ENCODE results near the gene INHBE. TPM values are rescaled to one million over a fixed set of nuclear protein-coding genes. Genes with fewer than 3 reads are reported as not detected.

INHBE gene
- total RNA-seq, 1 donor = 3.3 TPM

DNA sequence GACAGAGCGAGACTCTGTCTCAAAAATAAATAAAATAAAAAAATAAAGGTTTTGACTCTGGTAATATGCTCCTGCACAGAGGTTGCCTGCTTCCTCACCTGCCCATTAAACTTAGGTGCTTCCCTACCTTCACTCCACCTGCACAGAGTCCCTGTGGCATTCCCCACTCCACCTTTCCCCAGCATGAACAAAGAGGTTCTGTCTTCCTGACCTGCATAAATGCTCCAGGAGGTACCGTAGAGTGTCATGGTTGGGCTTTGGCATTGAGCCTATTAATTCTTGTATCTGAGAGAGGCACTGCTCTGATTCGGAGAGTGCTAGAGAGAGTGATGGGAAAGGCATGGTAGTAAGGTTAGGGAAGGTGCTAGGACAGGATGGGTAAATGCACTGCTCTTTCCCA, 18.3 kb downstream of the INHBE start:
- H2AFZ ChIP-seq (ENCODE audit: low read length) = no peak overlapping the region
- H3K27me3 ChIP-seq (ENCODE audit: insufficient read depth, low read length) = peaks cover 76% of the 10 kb centered on the region
- TF ChIP-seq, protein P1, sequence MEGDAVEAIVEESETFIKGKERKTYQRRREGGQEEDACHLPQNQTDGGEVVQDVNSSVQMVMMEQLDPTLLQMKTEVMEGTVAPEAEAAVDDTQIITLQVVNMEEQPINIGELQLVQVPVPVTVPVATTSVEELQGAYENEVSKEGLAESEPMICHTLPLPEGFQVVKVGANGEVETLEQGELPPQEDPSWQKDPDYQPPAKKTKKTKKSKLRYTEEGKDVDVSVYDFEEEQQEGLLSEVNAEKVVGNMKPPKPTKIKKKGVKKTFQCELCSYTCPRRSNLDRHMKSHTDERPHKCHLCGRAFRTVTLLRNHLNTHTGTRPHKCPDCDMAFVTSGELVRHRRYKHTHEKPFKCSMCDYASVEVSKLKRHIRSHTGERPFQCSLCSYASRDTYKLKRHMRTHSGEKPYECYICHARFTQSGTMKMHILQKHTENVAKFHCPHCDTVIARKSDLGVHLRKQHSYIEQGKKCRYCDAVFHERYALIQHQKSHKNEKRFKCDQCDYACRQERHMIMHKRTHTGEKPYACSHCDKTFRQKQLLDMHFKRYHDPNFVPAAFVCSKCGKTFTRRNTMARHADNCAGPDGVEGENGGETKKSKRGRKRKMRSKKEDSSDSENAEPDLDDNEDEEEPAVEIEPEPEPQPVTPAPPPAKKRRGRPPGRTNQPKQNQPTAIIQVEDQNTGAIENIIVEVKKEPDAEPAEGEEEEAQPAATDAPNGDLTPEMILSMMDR (IDR thresholded peaks at IDR 0.05; ENCODE audit: extremely low read depth, low read depth, low read length) = no peak

DNA sequence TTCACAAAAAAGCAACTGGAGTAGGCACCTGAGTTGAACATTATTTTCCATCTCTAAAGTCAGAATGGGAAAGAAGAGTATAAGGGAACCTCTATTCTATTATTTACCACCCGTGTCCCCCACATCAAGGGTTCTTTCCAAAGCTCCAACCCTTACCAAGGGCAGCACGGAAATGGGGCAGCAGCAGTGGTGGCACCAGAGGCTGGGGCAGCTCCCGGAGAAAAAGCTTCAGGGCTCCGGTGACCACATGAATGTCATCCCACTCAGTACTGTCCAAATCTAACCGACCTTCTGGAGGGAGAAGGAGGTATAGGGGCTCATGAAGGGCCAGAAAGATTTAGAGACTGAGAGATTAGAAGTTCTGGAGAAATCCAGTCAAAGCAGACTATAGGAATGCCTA, 18.8 kb downstream of the INHBE start:
- peaks cover 78% of the 10 kb centered on the region for H3K27me3 ChIP-seq (ENCODE audit: insufficient read depth, low read length)
- no peak overlapping the region for H3K4me3 ChIP-seq (ENCODE audit: insufficient read depth, low read length)
- no peaks in the 10 kb centered on the region for H3K36me3 ChIP-seq (ENCODE audit: insufficient read depth, low read length)

More for the DNA sequence above, 18.3 kb downstream of the INHBE start:
- peak; percentile 74 for DNase-seq (ENCODE audit: insufficient read length, low spot score, missing footprints)
- Histone ChIP-seq H3K4me2 (ENCODE audit: insufficient read depth, low read length) (no peak overlapping the region), H3K4me1 (ENCODE audit: insufficient read depth, low read length) (no peaks in the 10 kb centered on the region), H3K9me3 (ENCODE audit: low read depth, low read length) (no peaks in the 10 kb centered on the region), H3K4me3 (ENCODE audit: insufficient read depth, low read length) (no peak overlapping the region), H3K79me2 (ENCODE audit: insufficient read depth, low read length) (no peaks in the 10 kb centered on the region), H3K36me3 (ENCODE audit: insufficient read depth, low read length) (no peaks in the 10 kb centered on the region), H3K27ac (ENCODE audit: low read depth, low read length) (no peak overlapping the region), H4K20me1 (ENCODE audit: insufficient read depth, low read length) (no peaks in the 10 kb centered on the region)

DNA sequence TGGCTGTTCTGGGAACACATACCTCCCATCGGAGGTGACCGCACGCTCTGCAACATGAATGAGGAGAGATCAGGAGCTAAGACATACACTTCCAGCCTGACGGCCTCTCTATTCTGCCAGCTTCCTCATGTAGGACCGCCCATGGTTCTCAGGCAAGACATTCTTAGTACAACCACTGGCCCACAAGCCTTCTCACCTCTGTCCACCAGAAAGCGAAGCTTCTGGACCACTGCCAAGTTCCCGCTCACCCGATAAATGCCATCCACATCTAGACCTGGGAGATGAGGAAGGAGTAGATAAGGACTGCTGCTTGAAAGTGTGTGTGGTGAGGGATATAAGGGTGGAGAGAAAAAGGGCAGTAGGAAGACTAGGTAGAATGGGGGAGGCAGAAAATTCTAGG, 19.3 kb downstream of the INHBE start:
- TF ChIP-seq, protein P1 (IDR thresholded peaks at IDR 0.05; ENCODE audit: extremely low read depth, low read depth, low read length) = no peak
- Histone ChIP-seq H3K27ac (ENCODE audit: low read depth, low read length) (no peak overlapping the region), H3K4me3 (ENCODE audit: insufficient read depth, low read length) (no peak overlapping the region), H4K20me1 (ENCODE audit: insufficient read depth, low read length) (no peaks in the 10 kb centered on the region), H3K36me3 (ENCODE audit: insufficient read depth, low read length) (no peaks in the 10 kb centered on the region), H3K4me2 (ENCODE audit: insufficient read depth, low read length) (no peak overlapping the region), H2AFZ (ENCODE audit: low read length) (no peak overlapping the region), H3K4me1 (ENCODE audit: insufficient read depth, low read length) (no peaks in the 10 kb centered on the region), H3K79me2 (ENCODE audit: insufficient read depth, low read length) (no peaks in the 10 kb centered on the region), H3K9me3 (ENCODE audit: low read depth, low read length) (no peaks in the 10 kb centered on the region), H3K27me3 (ENCODE audit: insufficient read depth, low read length) (peaks cover 79% of the 10 kb centered on the region)
- DNase-seq (ENCODE audit: insufficient read length, low spot score, missing footprints) = no peak

More for the DNA sequence above, 18.8 kb downstream of the INHBE start:
- H4K20me1 ChIP-seq (ENCODE audit: insufficient read depth, low read length) = no peaks in the 10 kb centered on the region
- no peak overlapping the region for H3K27ac ChIP-seq (ENCODE audit: low read depth, low read length)
- no peak overlapping the region for H3K4me2 ChIP-seq (ENCODE audit: insufficient read depth, low read length)
- H3K9me3 ChIP-seq (ENCODE audit: low read depth, low read length) = no peaks in the 10 kb centered on the region
- TF ChIP-seq, protein P1 (IDR thresholded peaks at IDR 0.05; ENCODE audit: extremely low read depth, low read depth, low read length) = no peak
- H3K4me1 ChIP-seq (ENCODE audit: insufficient read depth, low read length) = no peaks in the 10 kb centered on the region
- no peaks in the 10 kb centered on the region for H3K79me2 ChIP-seq (ENCODE audit: insufficient read depth, low read length)
- no peak overlapping the region for H2AFZ ChIP-seq (ENCODE audit: low read length)
- DNase-seq (ENCODE audit: insufficient read length, low spot score, missing footprints) = no peak

DNA sequence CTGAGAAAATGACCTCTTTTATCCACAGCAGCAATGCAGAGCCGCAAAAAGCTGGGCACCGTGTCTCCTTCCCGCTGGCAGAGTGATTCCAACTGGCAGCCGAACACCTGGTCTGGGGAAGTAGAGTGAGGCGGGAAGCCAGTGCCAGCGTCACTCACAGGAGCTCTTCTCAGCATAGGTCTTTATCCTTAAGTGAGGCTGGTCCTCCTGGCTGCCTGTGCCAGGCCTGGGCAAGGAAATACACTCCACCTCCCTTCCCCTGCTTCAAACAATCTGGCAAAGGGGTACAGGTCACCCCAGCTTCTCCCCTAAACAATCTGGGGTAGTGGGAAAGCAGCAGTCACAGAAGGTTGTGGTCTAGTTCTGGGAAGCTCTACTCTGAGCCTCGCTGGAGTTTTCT, 19.8 kb downstream of the INHBE start:
- DNase-seq (ENCODE audit: insufficient read length, low spot score, missing footprints) = peak; percentile 76
- Histone ChIP-seq H3K79me2 (ENCODE audit: insufficient read depth, low read length) (no peaks in the 10 kb centered on the region), H4K20me1 (ENCODE audit: insufficient read depth, low read length) (no peaks in the 10 kb centered on the region), H3K9me3 (ENCODE audit: low read depth, low read length) (no peaks in the 10 kb centered on the region), H3K4me2 (ENCODE audit: insufficient read depth, low read length) (no peak overlapping the region), H3K27me3 (ENCODE audit: insufficient read depth, low read length) (peaks cover 79% of the 10 kb centered on the region), H2AFZ (ENCODE audit: low read length) (no peak overlapping the region), H3K4me3 (ENCODE audit: insufficient read depth, low read length) (no peak overlapping the region), H3K27ac (ENCODE audit: low read depth, low read length) (no peak overlapping the region), H3K4me1 (ENCODE audit: insufficient read depth, low read length) (no peaks in the 10 kb centered on the region), H3K36me3 (ENCODE audit: insufficient read depth, low read length) (no peaks in the 10 kb centered on the region)
- TF ChIP-seq, protein P1 (IDR thresholded peaks at IDR 0.05; ENCODE audit: extremely low read depth, low read depth, low read length) = no peak
